Mesendoderm (in vitro differentiated cells): Measurements from ENCODE around the gene AMY2B.
"Not testable (repeated sequence)": the region's sequence is repeated elsewhere in the genome, so short reads cannot be mapped to it uniquely, and the experiment has no call there.

ENCODE experiments used
- DNase-seq: peaks from one replicate; pipeline ENCODE4 v3.0.0; 2013
- H2AK5ac ChIP-seq: 2 replicates; pipeline ENCODE4 v1.6.1; 2013; ENCODE audit warnings: low read length, inconsistent platforms
- H2BK120ac ChIP-seq: 2 replicates; pipeline ENCODE4 v1.6.1; 2013; ENCODE audit warnings: low read depth, mild to moderate bottlenecking, low read length, moderate library complexity, mixed read lengths
- H2BK15ac ChIP-seq: replicated peaks from 2 replicates; pipeline ENCODE4 v1.6.1; 2013; ENCODE audit warnings: low read depth, mild to moderate bottlenecking, moderate library complexity
- H2BK5ac ChIP-seq: 2 replicates; pipeline ENCODE4 v1.6.1; 2013; ENCODE audit warnings: low read length, inconsistent platforms
- H3K18ac ChIP-seq: 2 replicates; pipeline ENCODE4 v1.6.1; 2013; ENCODE audit warnings: mild to moderate bottlenecking, low read length, mixed read lengths
- H3K23ac ChIP-seq: one replicate; pipeline ENCODE4 v1.6.1; 2013; ENCODE audit warnings: low read length
- H3K27ac ChIP-seq: 2 replicates; pipeline ENCODE4 v1.5.1; 2013; ENCODE audit warnings: low read depth, mild to moderate bottlenecking, inconsistent platforms, low read length, moderate library complexity
- H3K27me3 ChIP-seq: 2 replicates; pipeline ENCODE4 v1.6.1; 2013; ENCODE audit warnings: low read length, control low read depth, mild to moderate bottlenecking, inconsistent platforms; ENCODE audit not compliant: insufficient read depth, poor library complexity
- H3K36me3 ChIP-seq: 2 replicates; pipeline ENCODE4 v1.6.1; 2013; ENCODE audit warnings: low read length, inconsistent platforms; ENCODE audit not compliant: control insufficient read depth, insufficient read depth
- H3K4ac ChIP-seq: one replicate; pipeline ENCODE4 v1.6.1; 2013; ENCODE audit warnings: low read depth, mild to moderate bottlenecking, low read length, moderate library complexity
- H3K4me1 ChIP-seq: 2 replicates; pipeline ENCODE4 v1.6.1; 2013; ENCODE audit warnings: low read depth, low read length, inconsistent platforms; ENCODE audit not compliant: control insufficient read depth
- H3K4me2 ChIP-seq: 2 replicates; pipeline ENCODE4 v1.6.1; 2013; ENCODE audit warnings: low read length
- H3K4me3 ChIP-seq: 2 replicates; pipeline ENCODE4 v1.5.1; 2013; ENCODE audit warnings: mild to moderate bottlenecking, low read length
- H3K56ac ChIP-seq: one replicate; pipeline ENCODE4 v1.6.1; 2013; ENCODE audit warnings: low read length
- H3K79me1 ChIP-seq: 2 replicates; pipeline ENCODE4 v1.6.1; 2013; ENCODE audit warnings: low read length, inconsistent platforms
- H3K79me2 ChIP-seq: 2 replicates; pipeline ENCODE4 v1.6.1; 2013; ENCODE audit warnings: mild to moderate bottlenecking, low read length; ENCODE audit not compliant: control insufficient read depth, insufficient read depth
- H3K9ac ChIP-seq: 2 replicates; pipeline ENCODE4 v1.6.1; 2013; ENCODE audit warnings: low read length, inconsistent platforms
- H4K5ac ChIP-seq: one replicate; pipeline ENCODE4 v1.6.1; 2013; ENCODE audit warnings: low read length
- H4K8ac ChIP-seq: one replicate; pipeline ENCODE4 v1.6.1; 2013; ENCODE audit warnings: low read depth, mild to moderate bottlenecking, control low read depth, low read length, moderate library complexity
- WGBS: extraction: QIAGEN DNeasy Blood & Tissue Kit; methylation state at CpG from one replicate; pipeline ENCODE4 v1.1.7; 2013; ENCODE audit warnings: low lambda C conversion rate, missing lambda C conversion rate; ENCODE audit not compliant: insufficient coverage; ENCODE audit errors: extremely low coverage; 5-methylcytosine and 5-hydroxymethylcytosine counted together

Gene AMY2B

DNA sequence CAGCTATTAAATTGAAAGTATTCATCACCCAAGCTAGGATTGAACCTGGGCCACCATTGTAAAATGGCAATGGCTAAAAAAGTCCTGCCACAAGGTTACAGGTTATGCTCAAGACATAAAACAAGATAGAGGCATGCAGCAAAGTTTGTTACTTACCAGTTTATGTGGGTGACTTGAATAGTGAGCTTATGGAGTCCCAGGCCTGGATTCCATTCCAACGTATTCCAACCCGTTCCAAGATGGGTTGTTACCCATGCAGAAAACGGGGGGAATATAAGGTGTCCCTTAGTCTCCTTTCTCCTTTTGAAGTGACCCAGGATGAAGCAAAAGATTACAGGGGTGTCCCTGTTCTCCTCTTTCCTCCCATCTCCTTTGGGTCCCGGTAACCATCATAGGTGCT, 56.0 kb downstream of the AMY2B start:
- not testable (repeated sequence) for H2AK5ac ChIP-seq, H3K4ac ChIP-seq, H3K27me3 ChIP-seq, H3K9ac ChIP-seq, H3K27ac ChIP-seq, H3K79me1 ChIP-seq, H3K4me1 ChIP-seq, H3K18ac ChIP-seq, H2BK120ac ChIP-seq, H3K36me3 ChIP-seq, H4K8ac ChIP-seq, H3K79me2 ChIP-seq, H3K4me2 ChIP-seq, H3K56ac ChIP-seq, DNase-seq, H3K23ac ChIP-seq, H2BK15ac ChIP-seq, H3K4me3 ChIP-seq, H4K5ac ChIP-seq, H2BK5ac ChIP-seq
- WGBS: no CpG with 5 or more reads among the region's 4 CpGs
